Mononuclear cell (primary cell): Measurements from ENCODE around the gene SLC9A8. TPM values are rescaled to one million over a fixed set of nuclear protein-coding genes. Genes with fewer than 3 reads are reported as not detected.
"Not testable (repeated sequence)": the region's sequence is repeated elsewhere in the genome, so short reads cannot be mapped to it uniquely, and the experiment has no call there.

Source experiments
- H3K27me3 ChIP-seq: 2 replicates; pipeline ENCODE4 v1.6.0; 2011; ENCODE audit warnings: low read length, control low read depth; ENCODE audit not compliant: insufficient read depth
- H3K4me1 ChIP-seq: 2 replicates; pipeline ENCODE4 v1.5.1; 2011; ENCODE audit warnings: mild to moderate bottlenecking, low read length, control low read depth; ENCODE audit not compliant: insufficient read depth
- H3K4me3 ChIP-seq: 2 replicates; pipeline ENCODE4 v1.5.1; 2011; ENCODE audit warnings: mild to moderate bottlenecking, low read length, moderate library complexity
- H3K9me3 ChIP-seq: 2 replicates; pipeline ENCODE4 v1.5.1; 2011; ENCODE audit warnings: low read depth, mild to moderate bottlenecking, control low read depth, low read length
- total RNA-seq: library from RNA; depleted of rRNA; stranded (reverse); fragments of >200 nt; gene quantifications from one replicate; pipeline ENCODE4 v1.2.3, GENCODE V29; 2012

The SLC9A8 gene
- total RNA-seq, 1 donor = 34.5 TPM

DNA sequence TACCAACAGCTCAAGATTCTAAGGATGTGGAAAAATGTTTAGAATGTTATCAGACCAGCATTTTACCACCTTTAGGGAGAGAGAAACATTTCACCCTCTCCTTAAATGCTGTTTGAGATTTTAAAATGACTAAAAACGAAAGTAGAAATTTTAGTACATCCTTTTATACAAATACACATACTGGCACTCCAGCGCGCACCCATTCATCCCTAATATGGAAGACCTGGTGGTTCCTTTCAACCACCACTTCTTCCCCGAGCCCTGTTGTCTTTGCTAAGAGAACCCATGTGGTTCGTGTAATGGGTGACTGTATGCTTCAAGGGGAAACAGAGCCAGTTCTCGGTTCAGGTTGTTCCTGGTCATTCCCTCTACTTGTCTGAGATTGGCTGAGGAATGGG lies 81.4 kb downstream of the SLC9A8 start:
- H3K4me3 ChIP-seq = no peak overlapping the region
- no peaks in the 10 kb centered on the region for H3K9me3 ChIP-seq
- H3K4me1 ChIP-seq = peaks cover 85% of the 10 kb centered on the region
- H3K27me3 ChIP-seq = no peaks in the 10 kb centered on the region

DNA sequence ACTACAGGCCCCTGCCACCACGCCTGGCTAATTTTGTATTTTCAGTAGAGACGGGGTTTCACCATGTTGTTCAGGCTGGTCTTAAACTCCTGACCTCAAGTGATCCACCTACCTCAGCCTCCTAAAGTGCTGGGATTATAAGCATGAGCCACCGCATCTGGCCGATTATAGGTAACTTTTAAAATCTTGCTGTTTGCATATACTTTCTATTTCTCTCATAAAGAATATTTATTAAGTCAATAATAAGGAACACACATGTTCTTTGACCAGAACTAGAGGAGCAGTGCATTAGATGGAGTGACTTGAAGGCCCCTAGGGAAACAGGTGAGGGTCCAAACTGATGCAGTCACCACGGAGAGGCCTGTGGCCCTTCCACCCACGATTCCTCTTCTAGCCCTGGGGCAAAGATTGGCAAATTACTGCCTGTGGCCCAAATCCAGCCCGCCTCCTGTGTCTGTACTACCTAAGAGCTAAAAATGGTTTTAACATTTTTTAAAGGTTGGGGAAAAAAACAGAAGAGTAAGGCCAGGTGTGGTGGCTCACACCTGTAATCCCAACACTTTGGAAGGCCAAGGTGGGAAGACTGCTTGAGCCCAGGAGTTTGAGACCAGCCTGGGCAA lies 83.0 kb downstream of the SLC9A8 start:
- H3K9me3 ChIP-seq, H3K4me3 ChIP-seq, H3K27me3 ChIP-seq: not testable (repeated sequence)
- peaks cover 70% of the 10 kb centered on the region for H3K4me1 ChIP-seq

GRCh38 chr20:49896204-49896603 lies 83.6 kb downstream of the SLC9A8 start:
- H3K9me3 ChIP-seq = no peaks in the 10 kb centered on the region
- H3K4me1 ChIP-seq = peaks cover 64% of the 10 kb centered on the region
- H3K4me3 ChIP-seq = no peak overlapping the region
- H3K27me3 ChIP-seq = no peaks in the 10 kb centered on the region

DNA sequence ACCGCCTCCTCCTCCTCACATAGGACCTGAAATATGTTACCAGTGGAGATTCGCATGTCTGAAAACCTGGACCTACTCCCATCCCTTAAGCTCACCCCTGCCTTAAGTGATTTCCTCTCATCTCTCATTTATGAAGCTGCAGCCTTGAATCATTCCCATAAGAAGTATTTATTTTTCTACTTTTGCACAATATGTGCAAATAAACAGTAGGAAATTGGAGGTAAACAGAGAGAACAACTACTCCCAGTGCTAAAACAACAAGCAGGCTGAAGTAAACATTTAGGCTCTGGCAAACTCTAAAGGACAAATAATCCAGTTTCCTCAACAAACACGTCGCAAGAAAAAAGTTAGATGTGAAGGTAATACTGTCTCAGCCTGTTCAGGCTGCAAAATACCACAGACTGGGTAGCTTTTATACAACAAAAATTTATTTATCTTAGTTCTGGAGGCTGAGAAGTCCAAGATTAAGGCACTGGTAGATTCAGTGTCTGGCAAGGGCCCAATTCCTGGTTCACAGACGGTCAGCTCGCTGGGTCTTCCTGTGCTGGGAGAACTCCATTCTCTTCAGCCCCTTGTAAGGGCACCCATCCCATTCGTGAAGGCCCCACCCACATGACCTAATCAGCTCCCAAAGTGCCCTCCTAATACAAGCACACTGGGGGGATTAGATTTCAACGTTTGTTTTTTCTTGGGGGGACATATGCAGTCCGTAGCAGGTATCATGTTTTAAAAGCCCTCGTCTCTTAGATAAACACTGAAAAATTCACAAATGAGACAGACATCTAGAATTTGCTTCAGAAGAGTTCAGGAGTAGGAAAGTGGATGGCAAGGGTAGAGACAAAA lies 87.1 kb downstream of the SLC9A8 start:
- Histone ChIP-seq H3K4me3 (no peak overlapping the region), H3K9me3 (no peaks in the 10 kb centered on the region), H3K27me3 (no peaks in the 10 kb centered on the region), H3K4me1 (peaks cover 28% of the 10 kb centered on the region)

DNA sequence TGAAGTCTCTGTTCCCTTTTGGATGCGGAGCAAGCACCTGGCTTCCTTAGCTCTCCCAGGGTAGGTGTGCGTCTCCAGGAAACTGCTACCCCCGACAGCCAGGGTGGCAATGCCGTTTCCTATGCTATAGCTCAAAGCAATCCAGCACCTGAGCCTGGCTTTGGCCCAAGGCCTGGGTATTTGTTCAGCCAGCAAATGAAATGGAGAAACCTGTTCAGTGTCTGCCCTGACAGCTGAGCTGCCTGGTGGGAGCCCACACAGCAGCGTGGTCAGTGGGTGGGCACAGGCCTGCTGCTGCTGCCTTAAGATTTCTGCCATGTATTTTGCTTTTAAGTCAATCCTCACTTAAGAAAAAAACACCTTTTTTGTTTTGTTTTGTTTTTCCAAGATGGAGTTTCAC lies 89.0 kb downstream of the SLC9A8 start:
- H3K27me3 ChIP-seq = no peaks in the 10 kb centered on the region
- H3K9me3 ChIP-seq = no peaks in the 10 kb centered on the region
- peaks cover 12% of the 10 kb centered on the region for H3K4me1 ChIP-seq
- no peak overlapping the region for H3K4me3 ChIP-seq

DNA sequence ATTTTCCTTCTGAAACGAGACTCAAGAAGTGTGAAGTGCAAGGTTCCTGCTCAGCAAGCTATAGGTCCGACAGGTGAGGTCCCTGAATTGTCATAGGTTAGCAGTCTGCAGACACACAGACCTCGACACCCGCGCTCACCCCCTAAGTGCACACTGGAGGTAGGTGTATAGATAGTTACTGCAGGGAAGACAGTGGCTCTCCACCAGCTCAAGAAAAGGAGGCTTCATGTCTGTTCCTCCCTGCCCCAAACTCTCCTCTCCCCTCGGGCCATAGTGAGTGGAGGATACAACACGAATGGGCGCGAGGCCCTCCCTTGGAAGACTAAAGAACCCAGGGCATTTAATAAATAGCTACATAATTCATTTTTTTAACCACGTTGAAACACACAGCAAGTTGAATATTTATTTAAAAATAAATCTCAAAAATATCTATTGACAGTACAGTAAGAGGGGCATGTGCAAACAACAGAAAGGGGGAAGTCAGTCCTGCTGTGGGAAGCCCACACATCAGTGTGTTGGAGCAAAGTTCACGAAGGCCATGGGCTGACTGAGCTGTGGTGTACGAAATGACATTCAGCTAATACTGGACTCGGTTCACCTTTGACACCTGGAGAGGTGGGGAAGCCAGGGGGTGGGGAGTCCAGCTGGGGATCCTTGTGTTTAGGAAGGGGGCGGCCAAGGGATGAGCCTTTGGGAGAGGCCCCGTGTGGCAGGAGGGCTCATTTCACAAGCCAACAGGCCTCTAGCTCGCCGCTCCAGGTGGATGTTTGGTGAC lies 92.0 kb downstream of the SLC9A8 start:
- no peaks in the 10 kb centered on the region for H3K4me1 ChIP-seq
- H3K9me3 ChIP-seq = no peaks in the 10 kb centered on the region
- H3K4me3 ChIP-seq = no peak overlapping the region
- no peaks in the 10 kb centered on the region for H3K27me3 ChIP-seq

DNA sequence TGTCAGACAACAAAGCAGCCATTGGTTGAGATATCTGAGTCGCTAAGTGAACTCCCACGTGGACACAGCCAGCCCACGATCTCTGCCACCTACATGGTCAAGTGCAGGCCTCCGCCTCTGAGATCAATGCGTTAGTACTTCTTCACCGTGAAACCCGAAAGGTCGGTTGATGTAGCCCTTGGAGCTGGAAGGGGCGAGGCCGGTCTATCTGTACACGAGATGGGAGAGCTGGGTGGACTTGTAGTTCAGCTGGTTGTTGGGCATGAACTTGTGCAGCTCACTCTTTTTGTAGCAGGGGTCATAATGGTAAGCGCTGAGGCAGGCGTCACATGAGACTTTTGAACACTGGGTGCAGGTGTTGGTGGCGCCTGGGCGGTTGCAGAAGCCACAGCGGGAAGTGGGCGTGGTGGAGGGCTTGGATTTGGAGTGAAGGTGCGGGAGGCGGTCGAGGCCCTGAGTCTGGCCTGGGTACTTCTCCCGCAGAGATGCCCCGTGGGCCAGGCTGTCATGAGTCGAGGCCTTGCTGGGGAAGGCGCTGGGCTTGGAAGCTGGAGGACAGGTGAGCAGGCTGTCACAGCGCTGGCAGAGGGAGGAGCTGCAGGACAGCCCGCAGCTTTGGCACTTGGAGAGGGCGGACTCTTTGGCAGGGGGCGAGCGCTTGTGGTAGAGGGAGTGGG lies 92.9 kb downstream of the SLC9A8 start:
- H3K4me1 ChIP-seq = no peaks in the 10 kb centered on the region
- no peak overlapping the region for H3K4me3 ChIP-seq
- H3K27me3 ChIP-seq = no peaks in the 10 kb centered on the region
- H3K9me3 ChIP-seq = no peaks in the 10 kb centered on the region

DNA sequence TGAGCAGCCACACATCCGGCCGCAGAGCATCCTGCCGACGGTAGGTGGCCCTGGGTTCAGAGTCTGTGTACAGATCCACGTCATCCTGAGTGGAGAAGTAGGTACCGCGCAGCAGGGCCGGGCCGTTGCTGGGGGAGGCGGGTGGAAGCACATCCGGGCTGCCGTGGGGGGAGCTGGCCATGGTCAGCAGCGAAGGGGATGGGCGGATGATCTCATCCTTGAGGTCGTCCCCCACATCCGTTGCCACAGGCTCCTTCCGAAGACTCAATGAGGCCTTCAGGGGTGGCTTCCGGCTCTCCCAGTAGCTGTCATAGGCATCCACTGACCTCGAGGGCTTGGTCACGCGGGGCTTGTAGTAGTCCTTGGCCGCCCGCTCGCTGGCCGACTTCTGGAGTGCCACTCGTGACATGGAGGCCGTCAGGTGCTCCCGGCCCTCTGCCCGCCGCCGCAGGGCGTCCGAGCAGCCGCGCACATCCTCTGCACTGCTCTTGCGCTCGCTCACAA lies 93.5 kb downstream of the SLC9A8 start:
- H3K9me3 ChIP-seq = no peaks in the 10 kb centered on the region
- no peak overlapping the region for H3K4me3 ChIP-seq
- no peaks in the 10 kb centered on the region for H3K27me3 ChIP-seq
- no peaks in the 10 kb centered on the region for H3K4me1 ChIP-seq

- Histone ChIP-seq H3K4me3 (no peak overlapping the region), H3K27me3 (no peaks in the 10 kb centered on the region), H3K4me1 (no peaks in the 10 kb centered on the region), H3K9me3 (no peaks in the 10 kb centered on the region)
Observed at GRCh38 chr20:49906615-49907154, 94.1 kb downstream of the SLC9A8 start.

DNA sequence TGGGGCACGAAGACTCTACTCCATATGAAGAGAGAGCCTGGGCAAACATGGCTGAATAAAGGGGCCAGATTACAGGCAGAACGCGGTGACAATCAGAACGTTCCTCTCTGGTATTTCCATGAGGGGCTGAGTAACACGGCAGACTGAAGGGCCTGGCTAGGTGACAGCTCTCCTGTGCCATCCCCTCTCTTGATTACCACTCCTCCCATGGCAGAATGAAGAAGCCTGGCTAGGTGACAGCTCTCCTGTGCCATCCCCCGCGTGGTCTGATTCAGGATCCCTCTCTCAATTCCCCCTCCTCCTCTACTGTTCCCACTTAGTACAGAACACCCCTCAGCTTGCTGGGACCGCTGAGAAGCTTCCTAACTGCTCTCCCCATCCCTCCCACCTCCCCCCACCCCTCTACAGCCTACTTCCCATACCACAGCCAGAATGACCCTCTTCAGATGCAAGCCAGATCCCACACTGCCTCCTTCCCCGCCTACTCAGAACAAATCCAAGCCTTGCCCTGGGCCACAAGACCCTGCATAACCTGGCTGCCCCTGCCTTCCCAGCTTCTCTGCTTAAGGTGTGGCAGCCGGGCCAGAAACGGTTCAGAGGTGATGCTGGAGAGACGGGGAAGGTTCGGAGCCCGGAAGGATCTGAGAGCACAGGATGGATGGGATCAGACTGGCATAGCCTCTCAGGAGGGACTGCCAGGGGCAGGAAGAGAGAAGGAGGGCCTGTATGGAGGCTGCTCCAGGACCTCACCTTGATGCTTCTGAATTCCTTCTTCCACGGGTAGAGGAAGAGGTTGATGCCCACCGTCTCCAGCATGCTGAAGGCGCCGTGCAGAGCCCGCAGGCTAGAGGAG lies 95.0 kb downstream of the SLC9A8 start:
- Histone ChIP-seq H3K4me1 (no peaks in the 10 kb centered on the region), H3K4me3 (no peak overlapping the region), H3K9me3 (no peaks in the 10 kb centered on the region), H3K27me3 (no peaks in the 10 kb centered on the region)

DNA sequence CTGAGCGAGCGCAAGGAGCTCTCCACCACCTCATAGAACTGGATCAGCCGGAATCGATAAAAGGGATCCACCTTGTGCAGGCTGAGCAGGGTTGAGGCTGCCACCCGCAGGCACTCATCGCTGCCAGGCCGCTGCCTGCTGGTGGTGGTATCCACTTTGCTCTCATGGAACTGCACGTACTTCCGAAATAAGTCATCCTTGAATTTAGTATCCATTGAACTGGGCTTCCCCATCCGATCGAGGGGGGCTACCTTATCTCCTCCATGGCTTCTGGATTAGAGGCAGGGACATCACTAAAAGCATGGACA lies 95.6 kb downstream of the SLC9A8 start:
- H3K9me3 ChIP-seq = no peaks in the 10 kb centered on the region
- H3K4me3 ChIP-seq = no peak overlapping the region
- H3K4me1 ChIP-seq = peaks cover 2% of the 10 kb centered on the region
- H3K27me3 ChIP-seq = no peaks in the 10 kb centered on the region

DNA sequence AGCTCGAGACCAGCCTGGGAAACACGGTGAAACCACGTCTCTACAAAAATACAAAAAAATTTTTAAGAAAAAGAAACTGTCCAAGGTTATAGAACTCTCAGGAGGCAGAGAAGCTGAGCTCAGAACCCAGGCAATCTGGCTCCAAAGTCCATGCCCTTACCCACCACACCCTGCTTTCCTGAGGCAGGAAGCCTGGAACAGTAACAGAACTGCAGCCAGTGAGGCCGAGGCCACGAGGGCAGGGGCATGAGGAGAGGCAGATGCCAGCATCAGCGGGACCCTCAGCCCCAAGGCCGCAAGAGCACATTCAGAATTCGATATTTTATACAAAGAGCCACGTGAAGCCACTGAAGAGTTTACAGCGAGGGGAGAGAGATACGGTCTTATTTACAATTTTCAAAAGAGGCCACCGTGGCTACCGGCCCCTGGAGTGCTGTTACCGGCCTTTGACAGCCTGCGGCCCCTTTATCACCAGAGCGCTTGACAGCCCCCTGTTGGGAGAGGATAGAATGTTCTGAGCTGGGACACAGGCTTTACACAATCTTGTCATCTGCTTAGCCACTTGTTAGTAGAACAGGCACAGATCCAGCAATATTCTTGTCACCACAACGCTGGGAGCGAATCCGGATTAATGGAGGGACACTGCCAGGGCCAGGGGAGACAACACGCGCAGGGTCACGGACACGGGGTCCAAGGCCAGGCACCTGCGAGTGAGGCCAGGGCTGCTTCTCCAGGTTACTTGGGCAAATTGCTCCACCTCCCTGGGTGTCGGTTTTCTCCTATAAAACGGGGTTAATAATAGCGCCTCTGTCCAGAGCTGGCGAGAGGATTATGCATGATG lies 97.1 kb downstream of the SLC9A8 start:
- Histone ChIP-seq H3K9me3 (no peaks in the 10 kb centered on the region), H3K27me3 (no peaks in the 10 kb centered on the region), H3K4me3 (no peak overlapping the region), H3K4me1 (peaks cover 17% of the 10 kb centered on the region)

DNA sequence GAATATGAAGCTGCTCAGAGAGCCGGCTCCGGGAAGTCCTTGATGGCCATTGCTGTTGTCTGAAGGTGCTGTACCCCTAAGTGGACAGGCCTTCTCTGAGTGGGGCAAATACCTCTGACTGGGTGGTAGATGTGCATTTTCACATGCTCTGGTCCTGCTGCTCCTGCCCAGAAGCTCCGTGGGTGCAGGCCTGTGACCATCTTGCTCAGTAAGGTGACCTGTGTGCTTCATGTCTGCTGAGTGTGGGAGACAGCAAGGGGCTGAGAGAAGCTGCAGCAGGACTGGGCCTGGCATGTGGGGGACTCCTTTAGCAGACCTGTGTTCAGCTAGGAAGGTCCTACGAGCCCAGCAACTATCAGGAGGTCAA lies 97.7 kb downstream of the SLC9A8 start:
- Histone ChIP-seq H3K9me3 (no peaks in the 10 kb centered on the region), H3K4me1 (peaks cover 20% of the 10 kb centered on the region), H3K4me3 (no peak overlapping the region), H3K27me3 (no peaks in the 10 kb centered on the region)
